Smooth muscle cell (in vitro differentiated cells): ENCODE measurements around the gene BZW2. TPM values are rescaled to one million over a fixed set of nuclear protein-coding genes. Genes with fewer than 3 reads are reported as not detected.

Source experiments
- DNase-seq: peaks from one replicate; lab custom pipeline; 2025; ENCODE audit not compliant: unreplicated experiment; lab: John Stamatoyannopoulos, UW
- H2AFZ ChIP-seq: fragments of 200-600 bp; sonication (generic); 2 replicates; pipeline ENCODE4 v1.6.0; 2016; ENCODE audit warnings: antibody characterized with exemption, low read depth, mild to moderate bottlenecking
- H3F3A ChIP-seq: fragments of 200-600 bp; sonication (generic); 2 replicates; pipeline ENCODE4 v1.6.0; 2017; ENCODE audit warnings: antibody characterized with exemption, low read depth
- H3K27ac ChIP-seq: fragments of 200-600 bp; sonication (generic); 2 replicates; pipeline ENCODE4 v1.5.1; 2016; ENCODE audit warnings: low read depth, mild to moderate bottlenecking
- H3K27me3 ChIP-seq: fragments of 200-600 bp; sonication (generic); 2 replicates; pipeline ENCODE4 v1.6.1; 2016; ENCODE audit warnings: low read depth, mild to moderate bottlenecking
- H3K36me3 ChIP-seq: fragments of 200-600 bp; sonication (generic); 2 replicates; pipeline ENCODE4 v1.5.1; 2016; ENCODE audit warnings: low read depth
- H3K4me1 ChIP-seq: fragments of 200-600 bp; sonication (generic); 2 replicates; pipeline ENCODE4 v1.5.1; 2016; ENCODE audit warnings: low read depth
- H3K4me2 ChIP-seq: fragments of 200-600 bp; sonication (generic); 2 replicates; pipeline ENCODE4 v1.6.0; 2016; ENCODE audit warnings: mild to moderate bottlenecking
- H3K4me3 ChIP-seq: fragments of 200-600 bp; sonication (generic); 2 replicates; pipeline ENCODE4 v1.5.1; 2016; ENCODE audit warnings: mild to moderate bottlenecking
- H3K79me2 ChIP-seq: fragments of 200-600 bp; sonication (generic); 2 replicates; pipeline ENCODE4 v1.6.0; 2016; ENCODE audit warnings: low read depth, mild to moderate bottlenecking
- H3K9ac ChIP-seq: fragments of 200-600 bp; sonication (generic); 2 replicates; pipeline ENCODE4 v1.6.0; 2016; ENCODE audit warnings: low read depth
- H3K9me3 ChIP-seq: fragments of 200-600 bp; sonication (generic); replicated peaks from 2 replicates; pipeline ENCODE4 v1.5.1; 2016; ENCODE audit warnings: low read depth
- H4K20me1 ChIP-seq: fragments of 200-600 bp; sonication (generic); 2 replicates; pipeline ENCODE4 v1.6.0; 2016; ENCODE audit warnings: low read depth
- CTCF ChIP-seq: fragments of 200-600 bp; sonication (generic); IDR thresholded peaks from 2 replicates; pipeline ENCODE4 v1.5.1; 2017; ENCODE audit warnings: borderline replicate concordance, mild to moderate bottlenecking, antibody characterized with exemption; ENCODE audit not compliant: insufficient read depth, poor library complexity, severe bottlenecking
- WGBS: methylation state at CpG from one replicate; pipeline ENCODE4 v1.1.7; 2016; ENCODE audit warnings: low lambda C conversion rate; 5-methylcytosine and 5-hydroxymethylcytosine counted together
- polyA plus RNA-seq: library from polyadenylated mRNA; unstranded; fragments of >200 nt; fragmentation: Nextera tagmentation; extraction: Ambion mirVana; gene quantifications from 2 replicates; pipeline ENCODE4 v1.2.1, GENCODE V29; 2016
- total RNA-seq: library from RNA; depleted of rRNA; stranded (reverse); fragments of >200 nt; gene quantifications from 2 replicates; pipeline ENCODE4 v1.2.3, GENCODE V29; 2014

Gene BZW2
- total and polyA plus RNA-seq, 2 experiments from 2014 or later = 56.1 to 83.7 TPM

GRCh38 chr7:16732828-16733227, 86.8 kb downstream of the BZW2 start:
- WGBS = 94% methylated on average over 4 of the region's 4 CpGs

GRCh38 chr7:16734148-16734726, 88.3 kb downstream of the BZW2 start:
- Histone ChIP-seq H3K4me1 (peaks cover 9% of the 10 kb centered on the region), H3K79me2 (no peaks in the 10 kb centered on the region), H3K9me3 (no peaks in the 10 kb centered on the region), H2AFZ (no peak overlapping the region), H3K27me3 (no peaks in the 10 kb centered on the region), H4K20me1 (no peaks in the 10 kb centered on the region), H3F3A (peaks cover 17% of the 10 kb centered on the region), H3K27ac (no peak overlapping the region), H3K9ac (no peak overlapping the region), H3K4me2 (no peak overlapping the region), H3K4me3 (no peak overlapping the region), H3K36me3 (no peaks in the 10 kb centered on the region)
- TF ChIP-seq CTCF = no peak
- no peak for DNase-seq
- WGBS = 93% methylated on average over 7 of the region's 7 CpGs

More at GRCh38 chr7:16732828-16733227, 86.8 kb downstream of the BZW2 start:
- H3K27me3 ChIP-seq = no peaks in the 10 kb centered on the region
- H3K36me3 ChIP-seq = no peaks in the 10 kb centered on the region
- H3K79me2 ChIP-seq = no peaks in the 10 kb centered on the region
- H3K9ac ChIP-seq = no peak overlapping the region
- no peak overlapping the region for H2AFZ ChIP-seq
- H3K4me1 ChIP-seq = peaks cover 9% of the 10 kb centered on the region
- H3K4me3 ChIP-seq = no peak overlapping the region
- H3K4me2 ChIP-seq = no peak overlapping the region
- TF ChIP-seq CTCF = no peak
- no peak overlapping the region for H3K27ac ChIP-seq
- no peak for DNase-seq
- H3K9me3 ChIP-seq = no peaks in the 10 kb centered on the region
- H3F3A ChIP-seq = peaks cover 2% of the 10 kb centered on the region
- H4K20me1 ChIP-seq = no peaks in the 10 kb centered on the region

- 72% methylated on average over 4 of the region's 4 CpGs for WGBS
- no peaks in the 10 kb centered on the region for H4K20me1 ChIP-seq
- no peaks in the 10 kb centered on the region for H3K9me3 ChIP-seq
- no peaks in the 10 kb centered on the region for H3K27me3 ChIP-seq
- H3K4me1 ChIP-seq = peaks cover 9% of the 10 kb centered on the region
- H3K79me2 ChIP-seq = no peaks in the 10 kb centered on the region
- peak overlapping the region; percentile 4 for H2AFZ ChIP-seq
- DNase-seq = no peak
- H3K4me2 ChIP-seq = no peak overlapping the region
- H3F3A ChIP-seq = peaks cover 18% of the 10 kb centered on the region
- H3K36me3 ChIP-seq = no peaks in the 10 kb centered on the region
- no peak overlapping the region for H3K4me3 ChIP-seq
- no peak for TF ChIP-seq CTCF
- no peak overlapping the region for H3K9ac ChIP-seq
- no peak overlapping the region for H3K27ac ChIP-seq
Measured at GRCh38 chr7:16735020-16735419, 89.0 kb downstream of the BZW2 start.

- Histone ChIP-seq H3K4me2 (no peak overlapping the region), H3K27me3 (no peaks in the 10 kb centered on the region), H3K4me1 (peaks cover 16% of the 10 kb centered on the region), H3K4me3 (no peak overlapping the region), H2AFZ (no peak overlapping the region), H3K79me2 (no peaks in the 10 kb centered on the region), H3K9me3 (no peaks in the 10 kb centered on the region), H4K20me1 (no peaks in the 10 kb centered on the region), H3K27ac (peak overlapping the region; percentile 64), H3K36me3 (no peaks in the 10 kb centered on the region), H3F3A (peaks cover 18% of the 10 kb centered on the region), H3K9ac (no peak overlapping the region)
- 45% methylated on average over 5 of the region's 5 CpGs for WGBS
- no peak for TF ChIP-seq CTCF
- DNase-seq = no peak
Measured at GRCh38 chr7:16738011-16738688, 92.2 kb downstream of the BZW2 start.
